ENCODE data around the gene AATK.

DNA sequence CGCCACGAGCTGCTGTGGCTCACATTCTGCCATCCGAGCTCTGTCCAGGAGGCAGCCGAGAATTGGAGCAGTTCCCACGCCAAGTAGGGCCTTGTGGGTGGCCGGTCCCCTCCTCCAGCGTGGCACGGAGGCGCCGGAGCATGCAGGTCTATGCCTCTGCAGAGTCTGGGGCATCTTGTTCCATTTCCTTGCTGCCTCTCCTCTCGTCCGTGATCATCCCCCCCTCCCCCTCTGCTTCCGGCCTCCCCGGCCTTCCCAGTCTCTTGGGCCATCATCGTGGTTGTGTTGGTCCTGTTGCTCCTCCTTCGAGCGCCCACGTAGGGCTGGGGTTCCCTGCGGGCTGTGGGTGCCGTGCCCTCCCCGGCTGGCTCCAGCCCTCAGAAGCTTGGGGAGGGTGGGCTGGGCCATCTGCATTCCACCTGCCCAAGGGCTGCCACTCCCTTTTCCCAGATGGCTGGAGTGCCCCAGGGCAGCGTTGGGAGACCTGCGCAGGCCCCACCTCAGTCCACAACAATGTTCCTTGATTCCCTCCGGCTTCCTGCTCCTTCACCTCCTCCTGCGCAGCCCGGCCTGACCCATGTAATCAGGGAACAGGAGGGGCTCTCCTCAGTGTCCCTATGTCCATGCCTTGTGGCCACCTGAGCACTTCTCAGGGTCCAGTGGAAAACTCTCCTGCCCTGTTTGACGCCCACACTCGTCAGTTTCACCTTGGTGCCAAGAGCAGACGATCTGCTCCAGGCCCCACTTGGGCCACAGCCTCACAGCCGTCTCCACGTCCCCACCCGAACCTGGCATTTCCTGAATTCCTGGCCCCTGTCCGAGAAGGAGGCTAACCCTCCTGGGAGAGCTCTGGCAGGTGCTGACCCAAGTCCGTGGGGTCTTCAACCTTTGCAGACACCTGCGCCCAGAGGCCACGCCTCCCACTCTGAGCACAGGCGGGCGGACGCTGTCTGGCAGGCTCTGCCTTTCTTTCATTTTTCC lies 94.0 kb downstream of the AATK start:
- TF ChIP-seq, protein P1, sequence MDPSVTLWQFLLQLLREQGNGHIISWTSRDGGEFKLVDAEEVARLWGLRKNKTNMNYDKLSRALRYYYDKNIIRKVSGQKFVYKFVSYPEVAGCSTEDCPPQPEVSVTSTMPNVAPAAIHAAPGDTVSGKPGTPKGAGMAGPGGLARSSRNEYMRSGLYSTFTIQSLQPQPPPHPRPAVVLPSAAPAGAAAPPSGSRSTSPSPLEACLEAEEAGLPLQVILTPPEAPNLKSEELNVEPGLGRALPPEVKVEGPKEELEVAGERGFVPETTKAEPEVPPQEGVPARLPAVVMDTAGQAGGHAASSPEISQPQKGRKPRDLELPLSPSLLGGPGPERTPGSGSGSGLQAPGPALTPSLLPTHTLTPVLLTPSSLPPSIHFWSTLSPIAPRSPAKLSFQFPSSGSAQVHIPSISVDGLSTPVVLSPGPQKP (IDR thresholded peaks at IDR 0.05; ENCODE audit: borderline replicate concordance, low read depth, low read length): no peak
- TF ChIP-seq POLR2A (IDR thresholded peaks at IDR 0.05; ENCODE audit: low read depth, low read length): no peak

Data from IMR-90 (cell line).